ENCODE data around the gene ANO1. TPM values are rescaled to one million over a fixed set of nuclear protein-coding genes. Genes with fewer than 3 reads are reported as not detected.

Gene ANO1
- total RNA-seq, 1 donor from 2014 or later = 3.8 TPM

- H3K4me1 Mint-ChIP-seq (ENCODE audit: unreplicated experiment) = no peaks in the 10 kb centered on the region
- H3K9me3 Mint-ChIP-seq (ENCODE audit: unreplicated experiment) = no peaks in the 10 kb centered on the region
- H3K36me3 Mint-ChIP-seq (ENCODE audit: low read depth, unreplicated experiment) = no peaks in the 10 kb centered on the region
- TF ChIP-seq, protein P1, sequence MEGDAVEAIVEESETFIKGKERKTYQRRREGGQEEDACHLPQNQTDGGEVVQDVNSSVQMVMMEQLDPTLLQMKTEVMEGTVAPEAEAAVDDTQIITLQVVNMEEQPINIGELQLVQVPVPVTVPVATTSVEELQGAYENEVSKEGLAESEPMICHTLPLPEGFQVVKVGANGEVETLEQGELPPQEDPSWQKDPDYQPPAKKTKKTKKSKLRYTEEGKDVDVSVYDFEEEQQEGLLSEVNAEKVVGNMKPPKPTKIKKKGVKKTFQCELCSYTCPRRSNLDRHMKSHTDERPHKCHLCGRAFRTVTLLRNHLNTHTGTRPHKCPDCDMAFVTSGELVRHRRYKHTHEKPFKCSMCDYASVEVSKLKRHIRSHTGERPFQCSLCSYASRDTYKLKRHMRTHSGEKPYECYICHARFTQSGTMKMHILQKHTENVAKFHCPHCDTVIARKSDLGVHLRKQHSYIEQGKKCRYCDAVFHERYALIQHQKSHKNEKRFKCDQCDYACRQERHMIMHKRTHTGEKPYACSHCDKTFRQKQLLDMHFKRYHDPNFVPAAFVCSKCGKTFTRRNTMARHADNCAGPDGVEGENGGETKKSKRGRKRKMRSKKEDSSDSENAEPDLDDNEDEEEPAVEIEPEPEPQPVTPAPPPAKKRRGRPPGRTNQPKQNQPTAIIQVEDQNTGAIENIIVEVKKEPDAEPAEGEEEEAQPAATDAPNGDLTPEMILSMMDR (IDR thresholded peaks at IDR 0.05; ENCODE audit: unreplicated experiment) = no peak
- H3K27ac Mint-ChIP-seq (ENCODE audit: unreplicated experiment) = no peak overlapping the region
- H3K27me3 Mint-ChIP-seq (ENCODE audit: unreplicated experiment) = peaks cover 3% of the 10 kb centered on the region
- no peak for DNase-seq (ENCODE audit: low spot score)
- no peak overlapping the region for H3K4me3 Mint-ChIP-seq (ENCODE audit: unreplicated experiment)
Measured at GRCh38 chr11:70134490-70134889, 56.4 kb downstream of the ANO1 start.

- Mint-ChIP-seq H3K27me3 (ENCODE audit: unreplicated experiment) (peaks cover 3% of the 10 kb centered on the region), H3K4me3 (ENCODE audit: unreplicated experiment) (no peak overlapping the region), H3K4me1 (ENCODE audit: unreplicated experiment) (no peaks in the 10 kb centered on the region), H3K36me3 (ENCODE audit: low read depth, unreplicated experiment) (no peaks in the 10 kb centered on the region), H3K9me3 (ENCODE audit: unreplicated experiment) (no peaks in the 10 kb centered on the region), H3K27ac (ENCODE audit: unreplicated experiment) (no peak overlapping the region)
- no peak for DNase-seq (ENCODE audit: low spot score)
- TF ChIP-seq, protein P1 (IDR thresholded peaks at IDR 0.05; ENCODE audit: unreplicated experiment) = no peak
Measured at GRCh38 chr11:70135142-70135541, 57.0 kb downstream of the ANO1 start.

- H3K9me3 Mint-ChIP-seq (ENCODE audit: unreplicated experiment) = no peaks in the 10 kb centered on the region
- TF ChIP-seq, protein P1 (IDR thresholded peaks at IDR 0.05; ENCODE audit: unreplicated experiment) = no peak
- no peak overlapping the region for H3K27ac Mint-ChIP-seq (ENCODE audit: unreplicated experiment)
- no peaks in the 10 kb centered on the region for H3K4me1 Mint-ChIP-seq (ENCODE audit: unreplicated experiment)
- no peak overlapping the region for H3K4me3 Mint-ChIP-seq (ENCODE audit: unreplicated experiment)
- no peak for DNase-seq (ENCODE audit: low spot score)
- peaks cover 3% of the 10 kb centered on the region for H3K27me3 Mint-ChIP-seq (ENCODE audit: unreplicated experiment)
- no peaks in the 10 kb centered on the region for H3K36me3 Mint-ChIP-seq (ENCODE audit: low read depth, unreplicated experiment)
Measured at GRCh38 chr11:70135625-70136059, 57.5 kb downstream of the ANO1 start.

DNA sequence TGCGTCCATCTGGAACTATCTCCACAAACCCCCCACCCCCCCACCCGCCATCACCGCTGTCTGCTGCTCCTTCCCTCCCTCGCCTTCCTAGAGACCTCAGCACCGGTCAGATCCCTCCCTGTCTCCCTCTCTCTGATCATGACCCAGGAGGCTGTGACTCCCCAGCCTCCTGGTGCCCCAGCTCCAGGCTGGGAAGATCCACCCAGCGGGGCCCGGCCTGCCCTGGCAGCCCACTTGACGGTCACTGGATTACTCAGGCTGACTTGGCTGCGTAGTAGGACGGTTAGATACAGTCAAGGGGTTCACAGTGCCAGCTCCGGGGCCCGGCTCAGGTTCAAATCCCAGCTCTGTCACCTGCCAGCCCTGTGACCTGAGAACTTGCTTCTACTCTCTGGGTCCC lies 59.3 kb downstream of the ANO1 start:
- no peaks in the 10 kb centered on the region for H3K9me3 Mint-ChIP-seq (ENCODE audit: unreplicated experiment)
- no peak overlapping the region for H3K4me3 Mint-ChIP-seq (ENCODE audit: unreplicated experiment)
- no peaks in the 10 kb centered on the region for H3K36me3 Mint-ChIP-seq (ENCODE audit: low read depth, unreplicated experiment)
- H3K27me3 Mint-ChIP-seq (ENCODE audit: unreplicated experiment) = peaks cover 7% of the 10 kb centered on the region
- TF ChIP-seq, protein P1 (IDR thresholded peaks at IDR 0.05; ENCODE audit: unreplicated experiment) = no peak
- H3K4me1 Mint-ChIP-seq (ENCODE audit: unreplicated experiment) = peaks cover 7% of the 10 kb centered on the region
- no peak for DNase-seq (ENCODE audit: low spot score)
- H3K27ac Mint-ChIP-seq (ENCODE audit: unreplicated experiment) = no peak overlapping the region

GRCh38 chr11:70138403-70138802 lies 60.3 kb downstream of the ANO1 start:
- Mint-ChIP-seq H3K4me1 (ENCODE audit: unreplicated experiment) (peaks cover 7% of the 10 kb centered on the region), H3K9me3 (ENCODE audit: unreplicated experiment) (no peaks in the 10 kb centered on the region), H3K27me3 (ENCODE audit: unreplicated experiment) (peaks cover 8% of the 10 kb centered on the region), H3K4me3 (ENCODE audit: unreplicated experiment) (no peak overlapping the region), H3K27ac (ENCODE audit: unreplicated experiment) (no peak overlapping the region), H3K36me3 (ENCODE audit: low read depth, unreplicated experiment) (no peaks in the 10 kb centered on the region)
- DNase-seq (ENCODE audit: low spot score) = no peak
- TF ChIP-seq, protein P1 (IDR thresholded peaks at IDR 0.05; ENCODE audit: unreplicated experiment) = no peak

Measured in endothelial cell (in vitro differentiated cells).